Astrocyte (in vitro differentiated cells and primary cell): ENCODE data around the gene AP3B2.

Experiments
- EZH2 ChIP-seq: IDR thresholded peaks from 2 replicates; pipeline ENCODE4 v1.6.1; 2012; ENCODE audit warnings: mild to moderate bottlenecking, low read length, inconsistent platforms; ENCODE audit not compliant: insufficient read depth
- TF ChIP-seq, protein P1 (sequence below): IDR thresholded peaks from 2 replicates; pipeline ENCODE4 v1.5.1; 2011; ENCODE audit warnings: low read depth, mild to moderate bottlenecking, inconsistent platforms, low read length, moderate library complexity; ENCODE audit not compliant: insufficient read depth

DNA sequence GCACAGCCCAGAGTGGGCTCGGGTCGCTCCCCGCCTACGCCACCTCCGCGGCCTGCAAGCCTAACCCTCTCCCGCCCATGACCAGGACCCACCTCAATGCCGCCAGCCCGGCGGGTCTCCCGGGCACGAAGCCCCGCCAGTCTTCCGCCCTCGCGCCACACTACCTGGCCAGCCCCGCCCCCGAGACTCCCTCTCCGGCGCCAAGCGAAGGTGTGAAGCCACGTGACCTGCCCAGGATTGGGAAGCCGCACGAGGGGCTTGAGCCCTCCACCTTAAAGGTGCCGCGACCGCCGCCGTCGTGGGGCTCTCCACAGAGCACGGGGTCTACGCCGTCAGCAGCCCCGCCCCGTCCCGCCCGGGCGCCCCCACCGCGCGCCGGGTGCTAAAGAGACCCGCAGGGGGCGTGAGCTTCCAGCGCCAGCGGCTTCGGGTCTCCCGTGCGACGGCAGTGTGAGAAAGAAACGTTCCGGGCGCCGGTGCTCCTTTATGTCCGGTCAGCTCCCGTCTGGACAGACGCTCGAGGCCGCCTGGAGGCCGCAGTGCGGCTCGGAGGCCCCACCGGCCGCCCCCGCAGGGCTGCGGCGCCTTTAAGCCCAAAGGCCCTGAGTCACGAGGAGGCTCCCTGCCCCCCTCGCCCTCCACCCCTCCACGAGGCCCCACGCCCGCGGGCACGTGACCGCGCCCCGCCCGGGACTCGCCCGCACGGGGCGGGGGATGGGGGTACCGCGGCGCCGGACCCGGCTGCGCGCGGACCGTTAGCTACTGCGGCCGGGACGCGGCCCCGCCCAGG, 62.4 kb downstream of the AP3B2 start, which contains the start of gene CPEB1:
- TF ChIP-seq, protein P1, sequence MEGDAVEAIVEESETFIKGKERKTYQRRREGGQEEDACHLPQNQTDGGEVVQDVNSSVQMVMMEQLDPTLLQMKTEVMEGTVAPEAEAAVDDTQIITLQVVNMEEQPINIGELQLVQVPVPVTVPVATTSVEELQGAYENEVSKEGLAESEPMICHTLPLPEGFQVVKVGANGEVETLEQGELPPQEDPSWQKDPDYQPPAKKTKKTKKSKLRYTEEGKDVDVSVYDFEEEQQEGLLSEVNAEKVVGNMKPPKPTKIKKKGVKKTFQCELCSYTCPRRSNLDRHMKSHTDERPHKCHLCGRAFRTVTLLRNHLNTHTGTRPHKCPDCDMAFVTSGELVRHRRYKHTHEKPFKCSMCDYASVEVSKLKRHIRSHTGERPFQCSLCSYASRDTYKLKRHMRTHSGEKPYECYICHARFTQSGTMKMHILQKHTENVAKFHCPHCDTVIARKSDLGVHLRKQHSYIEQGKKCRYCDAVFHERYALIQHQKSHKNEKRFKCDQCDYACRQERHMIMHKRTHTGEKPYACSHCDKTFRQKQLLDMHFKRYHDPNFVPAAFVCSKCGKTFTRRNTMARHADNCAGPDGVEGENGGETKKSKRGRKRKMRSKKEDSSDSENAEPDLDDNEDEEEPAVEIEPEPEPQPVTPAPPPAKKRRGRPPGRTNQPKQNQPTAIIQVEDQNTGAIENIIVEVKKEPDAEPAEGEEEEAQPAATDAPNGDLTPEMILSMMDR, result no peak
- TF ChIP-seq EZH2, result no peak
